ENCODE results near the gene RCAN3.
A peak's percentile ranks its signal among the peaks of the same experiment; 100 is the strongest.
"Not testable (repeated sequence)": the region's sequence is repeated elsewhere in the genome, so short reads cannot be mapped to it uniquely, and the experiment has no call there.

Gene RCAN3

DNA sequence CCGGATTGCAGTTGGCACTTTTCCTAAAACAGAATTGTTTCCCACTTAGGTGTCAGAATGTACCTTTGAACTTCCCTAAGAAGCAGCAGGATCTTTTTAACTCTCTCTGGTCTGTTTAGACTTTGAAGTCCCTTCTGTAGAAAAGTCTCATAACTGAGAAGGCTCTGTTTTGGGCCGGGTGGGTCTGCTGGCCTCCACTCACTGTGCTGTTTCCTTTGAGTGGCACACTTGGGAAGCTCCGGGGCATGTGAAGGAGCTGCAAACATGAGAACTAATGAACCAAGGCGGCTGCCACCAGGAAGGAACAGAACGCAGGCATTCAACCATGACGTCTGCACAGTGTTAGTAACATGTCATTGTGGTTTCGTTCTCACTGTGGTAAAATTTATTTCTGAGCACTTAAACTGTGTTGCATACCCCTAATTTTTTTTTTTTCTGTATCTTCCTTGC is 33.8 kb downstream of the RCAN3 start:
- peak; percentile 50 for DNase-seq
- in situ Hi-C loops (cut with HindIII; ENCODE audit: low pct_ligation_motif_present, low pct_unique_long_range_greater_than_20kb, low sequenced_read_pairs): no loop called here

DNA sequence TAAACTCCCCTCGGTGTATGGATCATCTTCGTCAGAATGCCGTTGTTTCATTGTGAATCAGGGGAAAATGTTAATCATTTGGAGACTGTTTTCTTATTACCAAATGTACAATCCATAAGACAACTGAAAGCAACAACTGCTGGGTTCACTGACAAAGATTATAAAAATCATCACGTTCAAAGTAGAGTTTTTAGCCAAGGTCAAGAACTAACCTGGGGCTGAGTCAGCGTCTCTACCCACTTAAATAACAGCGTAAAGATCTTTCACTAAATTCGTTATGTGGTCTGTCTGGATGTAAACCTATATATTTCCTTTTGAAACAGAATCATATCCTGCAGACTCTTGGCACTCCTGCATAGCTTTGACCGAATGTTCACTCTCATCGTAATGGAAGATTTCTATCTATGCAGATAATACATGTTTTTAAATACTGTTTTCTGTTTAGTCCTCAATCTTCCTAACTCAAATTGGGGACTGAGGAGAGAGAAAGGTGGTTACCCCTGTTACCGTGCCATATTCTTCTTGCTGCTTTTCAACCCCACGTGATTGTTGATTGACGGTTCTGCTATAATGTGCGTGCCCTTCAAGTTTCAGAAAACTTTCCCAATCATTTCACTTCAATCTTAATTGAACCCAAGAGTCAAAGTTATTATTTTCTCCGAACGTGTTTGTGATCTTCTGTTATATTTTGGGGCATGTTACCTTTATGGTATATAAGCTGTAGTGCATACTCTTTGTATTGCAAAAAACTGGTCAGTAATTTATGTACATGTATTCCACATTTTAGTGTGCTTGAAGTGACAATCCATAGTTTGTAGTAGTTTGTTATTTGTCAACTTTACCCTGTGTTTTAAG is 37.6 kb downstream of the RCAN3 start:
- in situ Hi-C loops (cut with HindIII; ENCODE audit: low pct_ligation_motif_present, low pct_unique_long_range_greater_than_20kb, low sequenced_read_pairs): no loop called here
- no peak for DNase-seq

DNA sequence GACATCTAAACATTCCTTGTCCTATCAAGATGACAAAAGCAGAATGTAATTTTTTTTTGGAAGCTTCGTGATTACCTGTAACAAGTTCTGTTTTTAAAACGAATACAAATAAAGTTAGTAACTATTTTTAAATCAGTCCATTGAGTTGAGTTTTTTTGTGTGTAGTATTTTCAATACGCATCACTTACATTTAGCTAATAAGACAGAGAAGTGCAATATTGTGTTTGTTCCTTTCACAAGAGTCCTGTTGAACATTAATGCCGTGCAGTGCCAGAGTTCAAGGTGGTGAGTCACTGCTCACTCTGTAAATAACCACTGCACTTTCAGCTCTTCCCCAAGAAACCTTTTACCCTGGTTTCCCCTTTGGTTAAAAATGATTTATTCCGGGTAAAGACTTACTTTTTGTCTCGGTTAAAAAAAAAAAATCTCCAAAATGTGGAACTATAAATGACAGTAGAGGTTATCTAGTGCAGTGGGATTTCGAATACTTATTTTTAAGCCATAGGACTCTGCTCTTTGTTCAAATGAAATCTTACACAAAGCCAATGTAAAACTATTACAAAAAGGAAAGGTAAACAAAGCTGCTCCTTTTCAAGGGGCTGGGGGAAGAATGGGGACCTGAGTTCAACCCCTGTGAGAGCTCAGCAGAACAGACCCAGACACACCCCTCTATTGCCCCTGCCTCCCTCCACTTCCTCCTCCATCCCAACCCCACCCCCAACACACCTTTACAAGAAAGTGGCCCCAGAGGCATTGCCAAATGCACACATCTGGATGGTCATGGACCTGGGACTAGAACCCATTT is 38.5 kb downstream of the RCAN3 start:
- peak; percentile 72 for DNase-seq
- in situ Hi-C loops (cut with HindIII; ENCODE audit: low pct_ligation_motif_present, low pct_unique_long_range_greater_than_20kb, low sequenced_read_pairs): no loop called here

DNA sequence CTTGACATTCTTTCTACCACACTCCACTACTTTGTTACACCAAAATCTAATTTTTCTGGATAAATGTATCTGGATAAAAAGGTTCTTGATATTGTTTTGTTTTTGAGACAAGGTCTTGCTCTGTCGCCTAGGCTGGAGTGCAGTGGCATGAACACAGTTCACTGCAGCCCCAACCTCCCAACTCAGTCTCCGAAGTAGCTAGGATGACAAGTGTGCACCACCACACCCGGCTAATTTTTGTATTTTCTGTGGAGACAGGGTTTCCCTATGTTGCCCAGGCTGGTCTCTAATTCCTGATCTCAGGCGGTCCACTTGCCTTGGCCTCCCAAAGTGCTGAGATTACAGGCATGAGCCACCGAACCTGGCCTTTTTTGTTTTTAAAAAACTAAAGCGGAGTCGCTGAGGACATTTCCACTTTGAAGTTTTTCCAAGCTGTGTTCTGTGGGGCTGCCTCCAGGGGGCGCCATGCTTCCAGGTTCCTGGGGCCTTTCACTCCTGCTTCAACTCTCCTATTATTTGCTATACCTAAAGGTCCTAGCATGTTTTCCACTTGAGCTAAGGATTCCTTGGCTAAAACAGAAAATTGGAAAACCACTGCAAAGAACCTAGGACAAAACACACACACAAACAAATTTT is 39.2 kb downstream of the RCAN3 start:
- DNase-seq: peak; percentile 10
- in situ Hi-C loops (cut with HindIII; ENCODE audit: low pct_ligation_motif_present, low pct_unique_long_range_greater_than_20kb, low sequenced_read_pairs): no loop called here

DNA sequence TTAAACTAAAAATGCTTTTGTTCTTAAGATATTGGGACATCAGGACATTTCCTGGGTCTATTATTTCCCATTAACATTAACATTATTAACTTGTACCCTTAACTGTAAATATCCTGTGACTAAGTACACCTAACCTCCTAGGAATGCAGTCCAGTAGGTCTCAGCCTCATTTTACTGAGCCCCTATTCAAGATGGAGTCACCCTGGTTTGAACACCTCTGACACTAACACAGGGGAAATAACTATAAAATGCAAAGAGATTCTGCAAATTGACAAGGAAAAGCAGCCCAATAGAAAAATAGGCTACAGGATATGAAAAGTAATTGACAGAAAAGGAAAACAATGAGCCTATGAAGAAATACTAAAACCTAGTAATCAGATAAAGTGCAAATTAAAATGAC is 41.6 kb downstream of the RCAN3 start:
- in situ Hi-C loops (cut with HindIII; ENCODE audit: low pct_ligation_motif_present, low pct_unique_long_range_greater_than_20kb, low sequenced_read_pairs): no loop called here
- peak; percentile 26 for DNase-seq

DNA sequence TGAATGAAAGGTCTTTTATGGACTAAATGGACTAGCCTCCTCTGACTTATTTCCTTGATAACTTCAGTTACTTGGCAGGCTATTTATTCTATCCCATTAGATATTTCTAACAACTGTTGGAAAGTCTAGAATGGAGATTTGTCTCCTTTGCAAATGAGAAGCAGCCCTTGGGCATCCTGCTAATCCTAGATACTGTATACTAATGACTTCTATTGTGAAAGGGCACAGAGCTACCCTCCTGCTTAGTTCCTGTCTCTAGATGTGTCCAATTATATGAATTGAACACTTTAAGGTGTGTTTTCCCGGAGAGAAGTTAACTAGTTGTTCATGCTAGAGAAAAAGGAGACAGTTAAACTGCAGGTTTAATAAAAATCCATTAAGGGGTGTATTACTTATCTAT is 43.0 kb downstream of the RCAN3 start:
- in situ Hi-C loops (cut with HindIII; ENCODE audit: low pct_ligation_motif_present, low pct_unique_long_range_greater_than_20kb, low sequenced_read_pairs): no loop called here
- DNase-seq: no peak

DNA sequence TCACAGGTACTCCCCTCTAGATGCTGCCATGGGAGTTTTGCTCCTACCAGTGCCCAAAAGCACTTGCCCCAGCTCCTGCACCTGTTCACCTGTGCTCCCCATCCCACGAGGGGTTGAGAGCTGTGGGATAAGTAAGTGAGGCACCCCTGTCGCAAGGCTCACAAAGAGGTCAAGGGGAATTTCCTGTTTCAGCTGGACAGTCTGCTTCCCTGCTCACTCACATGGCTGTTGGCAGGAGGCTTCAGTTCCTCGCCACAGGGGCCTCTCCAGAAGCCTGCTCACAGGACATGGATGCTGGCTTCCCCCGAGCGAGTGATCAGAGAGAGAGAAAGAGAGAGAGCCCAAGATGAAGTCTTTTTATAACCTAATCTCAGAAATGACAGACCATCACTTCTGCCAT is 44.6 kb downstream of the RCAN3 start:
- in situ Hi-C loops (cut with HindIII; ENCODE audit: low pct_ligation_motif_present, low pct_unique_long_range_greater_than_20kb, low sequenced_read_pairs): no loop called here
- no peak for DNase-seq

DNA sequence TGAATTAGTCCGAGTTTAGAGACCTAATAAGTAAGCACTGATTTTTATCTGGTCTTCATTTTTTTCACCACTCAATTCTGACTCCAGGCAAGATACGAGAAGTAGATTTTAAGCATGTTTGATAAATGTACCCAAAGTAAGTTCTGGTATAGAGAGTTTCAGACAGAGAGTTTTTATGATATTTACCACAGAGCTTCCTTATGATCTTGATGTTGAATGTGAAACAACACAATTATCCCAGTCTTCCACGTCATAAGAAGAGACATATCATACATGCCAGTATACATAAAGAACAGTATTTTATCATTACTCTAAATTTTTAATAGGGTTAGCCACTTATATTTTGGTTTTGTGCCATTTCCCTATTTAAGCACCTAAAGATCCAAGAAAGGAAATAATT is 45.4 kb downstream of the RCAN3 start:
- in situ Hi-C loops (cut with HindIII; ENCODE audit: low pct_ligation_motif_present, low pct_unique_long_range_greater_than_20kb, low sequenced_read_pairs): no loop called here
- DNase-seq: no peak

DNA sequence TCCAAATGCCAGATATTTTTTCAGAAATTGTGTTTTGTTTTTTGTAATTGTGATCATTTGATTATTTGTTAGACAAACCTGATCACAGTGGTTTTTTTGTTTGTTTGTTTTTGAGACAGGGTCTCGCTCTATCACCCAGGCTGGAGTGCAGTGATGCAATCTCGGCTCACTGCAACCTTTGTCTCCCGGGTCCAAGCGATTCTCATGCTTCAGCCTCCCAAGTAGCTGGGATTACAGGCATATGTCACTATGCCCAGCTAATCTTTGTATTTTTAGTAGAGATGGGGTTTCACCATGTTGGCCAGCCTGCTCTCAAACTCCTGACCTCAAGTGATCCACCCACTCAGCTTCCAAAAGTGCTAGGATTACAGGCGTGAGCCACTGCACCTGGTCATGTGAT is 46.6 kb downstream of the RCAN3 start:
- in situ Hi-C loops (cut with HindIII; ENCODE audit: low pct_ligation_motif_present, low pct_unique_long_range_greater_than_20kb, low sequenced_read_pairs); DNase-seq: not testable (repeated sequence)

DNA sequence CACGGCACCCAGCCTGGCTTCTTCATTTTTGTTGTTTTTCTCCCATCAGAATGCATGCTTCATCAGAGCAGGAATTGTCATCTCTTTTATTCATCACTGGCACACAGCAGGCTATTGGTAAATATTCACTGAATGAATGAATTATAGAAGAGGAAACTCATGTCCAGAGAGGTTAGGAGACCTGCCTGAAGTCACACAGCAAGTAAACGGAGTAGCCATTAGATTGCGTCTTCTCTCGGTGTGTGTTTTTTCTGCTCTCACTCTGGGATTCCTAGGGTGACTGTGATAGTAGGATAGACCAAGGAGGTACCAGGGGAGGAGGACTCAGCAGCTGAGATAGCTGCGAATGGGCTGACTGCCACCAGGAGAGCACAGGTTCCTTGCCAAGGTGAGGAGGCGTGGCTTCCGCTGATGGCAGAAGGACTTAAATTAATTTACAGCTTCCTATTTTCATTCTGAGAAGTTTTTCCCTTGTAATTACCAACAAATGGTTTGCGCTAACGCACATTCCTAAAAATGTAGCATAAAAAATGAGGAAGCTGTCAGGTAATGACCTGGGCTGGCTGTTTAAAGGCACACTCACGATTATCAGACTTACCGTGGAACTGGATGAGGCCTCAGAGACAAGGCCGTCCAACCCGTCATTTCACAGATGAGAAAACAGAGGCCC is 48.8 kb downstream of the RCAN3 start:
- no peak for DNase-seq
- in situ Hi-C loops (cut with HindIII; ENCODE audit: low pct_ligation_motif_present, low pct_unique_long_range_greater_than_20kb, low sequenced_read_pairs): no loop called here

DNA sequence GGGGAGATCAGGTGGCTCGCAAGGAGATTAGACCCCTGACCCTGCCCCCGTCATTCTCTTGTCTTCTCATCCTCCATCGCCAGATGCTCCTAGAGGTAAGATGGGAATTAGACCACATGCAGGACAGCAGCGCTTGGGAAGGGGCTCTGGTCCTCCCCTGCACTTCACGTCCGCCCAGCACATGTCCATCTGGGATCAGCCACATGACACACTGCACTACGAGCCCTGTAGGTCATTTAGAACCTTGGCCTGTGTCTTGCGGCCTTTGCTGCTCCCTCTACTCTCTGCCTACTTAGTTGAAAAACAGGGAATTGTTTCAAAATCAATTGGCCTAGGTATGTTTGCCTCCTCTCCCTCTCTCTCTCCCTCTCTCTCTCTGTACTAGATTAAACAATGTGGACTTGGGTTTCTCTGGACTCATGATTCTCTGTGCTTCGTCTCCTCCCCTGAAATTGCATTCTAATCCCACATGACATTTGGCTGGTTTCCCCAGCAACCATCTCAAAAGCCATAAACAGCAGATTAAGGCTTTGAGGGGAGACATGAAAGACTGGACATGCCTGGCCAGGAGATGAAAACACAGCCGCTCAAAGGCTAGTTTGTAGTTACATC is 49.4 kb downstream of the RCAN3 start:
- no peak for DNase-seq
- in situ Hi-C loops (cut with HindIII; ENCODE audit: low pct_ligation_motif_present, low pct_unique_long_range_greater_than_20kb, low sequenced_read_pairs): no loop called here

DNA sequence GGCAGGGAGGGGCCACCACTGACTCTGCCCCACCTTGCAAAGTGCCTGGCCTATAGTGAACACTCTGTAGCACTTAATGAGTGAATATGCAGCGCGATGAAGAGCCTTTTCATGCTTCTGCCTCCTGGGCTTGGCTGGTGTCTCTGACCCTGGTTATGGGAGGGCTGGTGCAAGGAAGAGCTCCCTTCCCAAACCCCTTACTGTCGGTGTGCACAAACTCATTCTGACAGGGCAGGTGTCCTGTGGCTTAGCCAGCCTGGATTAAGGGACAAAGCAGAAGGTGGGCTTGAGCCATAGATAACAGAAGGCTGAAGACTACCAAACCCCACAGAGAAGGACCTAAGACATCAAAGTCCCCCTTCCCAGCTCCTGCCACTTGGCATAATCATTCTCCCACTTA is 51.3 kb downstream of the RCAN3 start:
- DNase-seq: no peak
- in situ Hi-C loops (cut with HindIII; ENCODE audit: low pct_ligation_motif_present, low pct_unique_long_range_greater_than_20kb, low sequenced_read_pairs): no loop called here

DNA sequence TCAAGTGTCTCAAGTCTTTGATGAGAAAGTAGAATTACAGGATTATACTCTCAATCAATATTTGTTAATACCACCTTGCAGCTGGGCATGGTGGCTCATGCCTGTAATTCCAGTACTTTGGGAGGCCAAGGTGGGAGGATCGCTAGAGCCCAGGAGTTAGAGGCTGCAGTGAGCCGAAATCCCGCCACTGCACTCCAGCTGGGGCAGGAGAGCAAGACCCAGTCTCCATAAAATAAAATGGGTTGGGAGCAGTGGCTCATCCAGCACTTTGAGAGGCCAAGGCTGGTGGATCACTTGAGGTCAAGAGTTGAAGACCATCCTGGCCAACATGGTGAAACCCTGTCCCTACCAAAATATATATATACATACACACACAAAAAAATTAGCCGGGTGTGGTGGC is 52.1 kb downstream of the RCAN3 start:
- in situ Hi-C loops (cut with HindIII; ENCODE audit: low pct_ligation_motif_present, low pct_unique_long_range_greater_than_20kb, low sequenced_read_pairs): no loop called here
- DNase-seq: no peak

DNA sequence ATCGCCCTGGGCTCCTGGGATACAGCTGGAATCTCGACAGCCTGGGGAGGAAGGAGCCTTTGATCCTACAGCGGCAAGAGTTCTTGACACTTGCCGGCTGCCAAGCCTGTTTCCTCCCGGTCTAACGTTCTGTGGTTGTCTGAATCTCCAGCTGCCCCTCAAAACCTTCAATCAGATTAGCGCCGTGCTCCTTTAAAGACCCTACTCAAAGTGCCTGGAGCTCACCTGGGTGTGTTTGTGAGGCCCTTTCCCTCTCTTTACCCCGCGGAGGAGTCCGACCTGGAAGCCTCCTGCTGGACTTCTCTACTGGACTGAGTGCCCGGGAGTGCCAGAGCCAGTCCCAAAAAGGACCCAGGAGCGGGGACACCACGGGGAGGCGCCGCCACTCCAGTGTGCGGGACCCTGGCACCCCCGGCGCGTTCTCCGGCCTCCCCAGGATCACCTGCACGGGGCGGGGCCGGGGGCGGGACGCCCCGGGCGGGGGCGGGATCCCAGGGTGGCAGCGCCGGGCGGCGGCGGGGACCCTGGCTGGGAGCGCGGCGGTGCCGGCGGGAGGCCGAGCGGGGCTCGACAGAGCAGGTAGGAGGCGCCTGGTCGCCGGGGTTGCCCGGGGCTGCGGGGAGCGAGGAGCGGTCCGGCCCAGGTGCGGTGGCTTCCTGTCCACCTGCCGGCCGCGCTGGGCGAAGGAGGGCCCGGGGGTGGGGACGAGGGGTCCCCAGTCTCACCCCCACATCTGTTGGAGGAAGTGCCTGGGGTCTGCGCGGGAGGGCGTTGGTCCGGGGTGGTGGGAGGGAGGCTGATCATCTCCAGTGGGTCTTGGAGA is 53.2 kb downstream of the RCAN3 start, which contains the start of gene NCMAP:
NCMAP (plus strand) TSS at position 497 of the 823 bp plus-strand sequence. CDS start 39,344 bp downstream, outside the sequence.
- no peak for DNase-seq
- in situ Hi-C loops (cut with HindIII; ENCODE audit: low pct_ligation_motif_present, low pct_unique_long_range_greater_than_20kb, low sequenced_read_pairs): no loop called here

DNA sequence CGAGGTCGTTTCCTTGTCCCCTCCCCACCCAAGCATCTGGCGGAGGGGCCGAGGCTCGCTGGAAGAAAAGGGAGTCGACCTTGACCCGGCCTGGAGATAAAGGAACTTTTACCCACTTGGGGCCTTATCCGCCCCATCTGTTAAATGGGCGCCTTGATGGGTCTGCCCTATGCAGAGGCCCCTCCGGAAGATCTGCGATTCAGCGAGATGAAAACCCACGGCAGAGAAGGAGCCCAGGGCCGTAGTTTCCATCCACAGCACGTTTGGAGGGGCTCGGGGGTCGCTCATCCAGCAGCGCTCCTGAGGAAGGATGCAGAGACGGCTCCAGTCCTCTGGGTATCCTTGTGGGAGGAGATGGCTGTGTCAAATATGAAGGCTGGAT is 53.8 kb downstream of the RCAN3 start:
- no peak for DNase-seq
- in situ Hi-C loops (cut with HindIII; ENCODE audit: low pct_ligation_motif_present, low pct_unique_long_range_greater_than_20kb, low sequenced_read_pairs): no loop called here

DNA sequence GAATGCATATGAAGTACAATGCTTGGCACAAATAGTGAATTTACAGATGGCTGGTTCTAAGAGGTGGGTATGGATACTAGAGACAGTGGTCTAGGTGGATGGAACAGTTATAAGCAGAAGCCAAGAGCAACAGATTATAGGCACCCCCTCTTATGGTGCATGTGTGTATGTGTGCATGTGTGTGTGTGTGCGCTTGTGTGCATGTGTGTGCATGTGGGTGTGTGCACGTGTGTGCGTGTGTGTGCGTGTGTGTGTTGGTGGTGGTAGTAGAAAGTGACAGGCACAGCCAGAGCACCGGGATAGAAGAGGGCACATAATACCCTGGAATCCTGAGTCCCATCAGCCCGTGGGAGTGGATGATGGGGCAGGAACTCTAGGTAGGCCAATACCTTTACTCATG is 54.6 kb downstream of the RCAN3 start:
- no peak for DNase-seq
- in situ Hi-C loops (cut with HindIII; ENCODE audit: low pct_ligation_motif_present, low pct_unique_long_range_greater_than_20kb, low sequenced_read_pairs): no loop called here

DNA sequence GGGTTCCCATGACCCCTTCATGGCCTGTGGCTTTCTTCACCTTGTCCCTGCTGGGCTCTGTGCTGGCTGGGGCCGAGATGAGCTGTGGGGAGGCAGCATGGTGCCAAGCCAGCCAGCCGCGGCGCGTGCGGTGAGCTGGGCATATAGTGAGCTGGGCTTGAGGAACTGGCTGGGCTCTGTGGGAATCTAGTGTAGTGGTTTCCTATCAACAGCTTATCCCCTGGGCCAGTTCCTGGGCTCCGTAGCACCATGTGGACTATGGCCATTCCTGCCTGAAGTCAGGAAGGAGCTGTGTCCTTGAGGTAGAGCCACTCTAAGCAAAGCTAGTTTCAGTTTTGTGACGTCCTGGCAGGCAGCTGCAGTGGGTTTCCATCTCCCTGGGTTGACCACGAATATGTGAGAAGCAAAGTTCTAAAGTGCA is 55.1 kb downstream of the RCAN3 start:
- DNase-seq: no peak
- in situ Hi-C loops (cut with HindIII; ENCODE audit: low pct_ligation_motif_present, low pct_unique_long_range_greater_than_20kb, low sequenced_read_pairs): no loop called here

DNA sequence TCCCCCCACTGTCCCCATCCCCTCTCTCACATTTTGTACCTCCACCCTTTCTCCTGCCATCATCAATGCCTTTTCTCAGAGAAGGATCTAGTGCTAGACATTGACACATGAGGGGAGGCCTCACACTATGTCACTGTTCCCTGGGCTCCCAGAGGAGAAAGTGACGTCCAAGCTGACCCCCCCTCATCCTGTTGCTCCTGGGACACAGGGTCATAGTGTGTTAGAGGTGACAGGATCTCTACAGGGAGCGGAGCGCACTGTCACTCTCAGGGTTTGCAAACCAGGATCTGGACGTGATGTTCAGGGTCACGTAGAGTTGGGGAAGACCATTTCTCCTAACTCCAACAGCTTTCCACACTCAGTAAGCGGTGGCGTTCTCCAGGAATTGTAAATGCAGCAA is 55.8 kb downstream of the RCAN3 start:
- in situ Hi-C loops (cut with HindIII; ENCODE audit: low pct_ligation_motif_present, low pct_unique_long_range_greater_than_20kb, low sequenced_read_pairs): no loop called here
- DNase-seq: no peak

Measured in ACHN (cell line).